ENCODE data around the gene ZNF407. TPM values are rescaled to one million over a fixed set of nuclear protein-coding genes. Genes with fewer than 3 reads are reported as not detected.

ZNF407 gene
- polyA plus RNA-seq, 1 experiment: 2.8 TPM

DNA sequence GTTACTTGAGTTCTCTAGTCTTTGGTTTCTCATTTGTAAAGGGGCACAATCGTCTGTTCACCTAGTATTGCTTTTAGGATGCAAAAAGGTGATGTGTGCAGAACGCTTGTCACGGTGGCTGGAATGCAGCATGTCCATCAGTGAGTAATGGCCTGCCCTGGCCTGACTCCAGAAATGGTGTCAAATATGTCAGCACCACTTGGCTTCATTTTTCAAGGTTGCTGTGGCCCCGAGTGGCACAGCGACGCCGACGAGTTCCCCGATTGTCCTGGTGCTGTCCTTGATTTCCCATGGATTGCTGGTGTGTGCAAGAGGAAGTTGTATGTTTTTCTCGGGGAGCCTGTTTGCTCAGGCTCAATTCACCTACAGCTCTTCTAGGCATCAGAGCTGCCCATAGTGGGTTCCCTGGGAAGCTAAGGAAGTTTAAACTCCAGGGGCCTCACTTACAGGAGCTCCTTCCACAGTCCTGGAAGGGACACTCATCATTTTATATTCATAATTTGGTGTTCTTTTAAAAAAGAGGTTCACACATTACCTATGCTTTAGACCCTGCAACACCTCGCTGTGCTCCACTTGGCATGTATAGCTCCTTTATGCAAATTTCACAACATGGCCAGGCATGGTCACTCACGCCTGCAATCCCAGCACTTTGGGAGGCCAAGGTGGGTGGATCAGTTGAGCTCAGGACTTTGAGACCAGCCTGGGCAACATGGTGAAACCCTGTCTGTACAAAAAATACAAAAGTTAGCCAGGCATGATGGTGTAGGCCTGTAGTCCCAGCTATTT is 25.6 kb upstream of the ZNF407 start:
- ChIA-PET CTCF (interaction anchor here (2.3 kb wide), 1 partner anchor 20 kb away, joined by 9 read pairs; no protein-coding TSS in a partner anchor), POLR2A (no interaction called here)
- TF ChIP-seq, protein P1, sequence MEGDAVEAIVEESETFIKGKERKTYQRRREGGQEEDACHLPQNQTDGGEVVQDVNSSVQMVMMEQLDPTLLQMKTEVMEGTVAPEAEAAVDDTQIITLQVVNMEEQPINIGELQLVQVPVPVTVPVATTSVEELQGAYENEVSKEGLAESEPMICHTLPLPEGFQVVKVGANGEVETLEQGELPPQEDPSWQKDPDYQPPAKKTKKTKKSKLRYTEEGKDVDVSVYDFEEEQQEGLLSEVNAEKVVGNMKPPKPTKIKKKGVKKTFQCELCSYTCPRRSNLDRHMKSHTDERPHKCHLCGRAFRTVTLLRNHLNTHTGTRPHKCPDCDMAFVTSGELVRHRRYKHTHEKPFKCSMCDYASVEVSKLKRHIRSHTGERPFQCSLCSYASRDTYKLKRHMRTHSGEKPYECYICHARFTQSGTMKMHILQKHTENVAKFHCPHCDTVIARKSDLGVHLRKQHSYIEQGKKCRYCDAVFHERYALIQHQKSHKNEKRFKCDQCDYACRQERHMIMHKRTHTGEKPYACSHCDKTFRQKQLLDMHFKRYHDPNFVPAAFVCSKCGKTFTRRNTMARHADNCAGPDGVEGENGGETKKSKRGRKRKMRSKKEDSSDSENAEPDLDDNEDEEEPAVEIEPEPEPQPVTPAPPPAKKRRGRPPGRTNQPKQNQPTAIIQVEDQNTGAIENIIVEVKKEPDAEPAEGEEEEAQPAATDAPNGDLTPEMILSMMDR (IDR thresholded peaks at IDR 0.05; ENCODE audit: insufficient read depth, low read depth, low read length): no peak
- no peak overlapping the region for H3K4me3 ChIP-seq (ENCODE audit: low read depth, low read length)
- no peaks in the 10 kb centered on the region for H3K36me3 ChIP-seq (ENCODE audit: control insufficient read depth, insufficient read depth, low read length)
- DNase-seq (ENCODE audit: low read depth): no peak
- H3K27me3 ChIP-seq (ENCODE audit: control insufficient read depth, insufficient read depth, low read length): peaks cover 9% of the 10 kb centered on the region

DNA sequence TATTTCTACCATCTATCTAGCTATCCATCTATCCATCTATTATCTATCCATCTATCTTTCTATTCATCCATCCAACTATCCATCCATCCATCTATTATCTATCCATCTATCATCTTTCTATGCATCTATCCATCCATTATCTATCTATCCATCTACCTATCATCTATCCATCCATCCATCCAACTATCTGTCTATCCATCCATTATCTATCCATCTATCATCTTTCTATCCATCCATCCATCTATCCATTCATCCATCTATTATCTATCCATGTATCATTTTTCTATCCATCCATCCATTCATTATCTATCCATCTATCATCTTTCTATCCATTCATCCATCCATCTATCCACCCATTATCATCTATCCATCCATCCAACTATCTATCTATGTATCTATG is 24.6 kb upstream of the ZNF407 start:
- Histone ChIP-seq H3K4me3 (ENCODE audit: low read depth, low read length) (no peak overlapping the region), H3K27me3 (ENCODE audit: control insufficient read depth, insufficient read depth, low read length) (peaks cover 9% of the 10 kb centered on the region), H3K36me3 (ENCODE audit: control insufficient read depth, insufficient read depth, low read length) (no peaks in the 10 kb centered on the region)
- TF ChIP-seq, protein P1 (IDR thresholded peaks at IDR 0.05; ENCODE audit: insufficient read depth, low read depth, low read length): no peak
- DNase-seq (ENCODE audit: low read depth): no peak
- POLR2A ChIA-PET: no interaction called here
- CTCF ChIA-PET: no interaction called here

DNA sequence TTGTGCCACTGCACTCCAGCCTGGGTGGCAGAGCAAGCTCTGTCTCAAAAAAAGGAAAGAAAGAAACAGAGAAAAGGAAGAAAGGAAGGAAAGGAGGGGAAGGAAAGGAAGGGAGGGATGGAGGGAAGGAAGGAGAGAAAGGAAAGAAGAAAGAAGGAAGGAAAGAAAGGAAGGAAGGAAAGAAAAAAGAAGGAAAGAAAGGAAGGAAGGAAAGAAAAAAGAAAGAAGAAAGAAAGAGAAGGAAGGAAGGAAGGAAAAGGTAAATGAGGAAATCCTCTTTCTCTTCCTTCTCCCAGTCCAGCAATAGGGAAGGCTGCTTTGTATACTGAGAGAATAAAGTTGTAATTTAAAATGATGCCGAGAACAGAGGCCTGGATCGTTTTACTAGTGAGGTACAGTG is 22.8 kb upstream of the ZNF407 start:
- no peak for DNase-seq (ENCODE audit: low read depth)
- TF ChIP-seq, protein P1 (IDR thresholded peaks at IDR 0.05; ENCODE audit: insufficient read depth, low read depth, low read length): no peak
- ChIA-PET CTCF (interaction anchor here (0.8 kb wide), 1 partner anchor 23 kb away, joined by 3 read pairs; no protein-coding TSS in a partner anchor), POLR2A (no interaction called here)
- H3K4me3 ChIP-seq (ENCODE audit: low read depth, low read length): no peak overlapping the region
- peaks cover 9% of the 10 kb centered on the region for H3K27me3 ChIP-seq (ENCODE audit: control insufficient read depth, insufficient read depth, low read length)
- no peaks in the 10 kb centered on the region for H3K36me3 ChIP-seq (ENCODE audit: control insufficient read depth, insufficient read depth, low read length)

DNA sequence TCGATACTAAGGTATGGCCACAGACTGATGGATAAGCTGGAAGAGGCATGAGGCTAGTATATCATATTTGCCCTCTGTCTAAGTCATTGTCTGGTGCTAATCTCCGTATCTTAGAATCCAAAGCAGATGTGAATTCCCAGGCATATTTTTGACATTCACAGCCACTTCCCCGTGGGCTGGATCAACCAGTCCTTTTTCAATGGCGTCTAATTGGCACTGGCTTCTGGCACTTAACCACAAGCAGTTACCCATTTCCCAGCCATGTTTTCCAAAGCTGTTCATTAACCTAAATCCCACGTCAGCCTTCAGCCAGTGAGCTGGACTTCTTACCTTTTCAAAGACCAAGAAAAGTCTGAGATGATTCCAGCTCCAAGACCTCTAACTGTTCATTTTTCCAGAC is 20.7 kb upstream of the ZNF407 start:
- no peak for DNase-seq (ENCODE audit: low read depth)
- POLR2A ChIA-PET: no interaction called here
- no peaks in the 10 kb centered on the region for H3K36me3 ChIP-seq (ENCODE audit: control insufficient read depth, insufficient read depth, low read length)
- CTCF ChIA-PET: interaction anchor here (0.9 kb wide), 1 partner anchor 25 kb away, joined by 5 read pairs; no protein-coding TSS in a partner anchor
- TF ChIP-seq, protein P1 (IDR thresholded peaks at IDR 0.05; ENCODE audit: insufficient read depth, low read depth, low read length): no peak
- H3K27me3 ChIP-seq (ENCODE audit: control insufficient read depth, insufficient read depth, low read length): peaks cover 11% of the 10 kb centered on the region
- no peak overlapping the region for H3K4me3 ChIP-seq (ENCODE audit: low read depth, low read length)

DNA sequence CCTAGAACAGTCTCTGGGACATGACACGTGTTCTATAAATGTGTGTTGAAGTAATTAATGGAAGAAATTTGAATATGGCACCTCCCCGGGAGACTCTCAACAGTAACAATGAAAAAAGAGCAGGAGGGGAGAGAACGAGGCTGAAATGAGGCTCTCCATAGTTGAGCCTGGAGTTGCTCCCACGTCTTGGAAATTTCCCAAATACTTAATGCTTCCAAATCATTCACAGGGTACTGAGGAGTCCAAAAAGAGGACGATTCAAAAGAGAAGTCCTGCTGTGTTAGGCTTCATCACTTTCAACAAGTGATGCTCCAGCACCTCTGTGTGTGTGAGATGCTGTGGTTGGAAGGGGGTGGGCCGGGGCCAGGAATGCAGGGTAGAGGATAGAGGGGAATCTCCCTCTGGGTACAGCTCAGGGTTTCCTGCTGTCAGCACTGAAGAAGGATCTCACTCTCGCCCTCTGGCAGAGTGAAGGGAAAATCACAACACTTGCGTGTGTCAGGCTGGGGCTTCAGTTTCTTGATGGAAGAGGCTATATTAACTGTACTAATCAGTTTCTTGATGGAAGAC is 18.1 kb upstream of the ZNF407 start:
- Histone ChIP-seq H3K4me3 (ENCODE audit: low read depth, low read length) (no peak overlapping the region), H3K27me3 (ENCODE audit: control insufficient read depth, insufficient read depth, low read length) (peaks cover 6% of the 10 kb centered on the region; the same call in 1 of the 2 replicates), H3K36me3 (ENCODE audit: control insufficient read depth, insufficient read depth, low read length) (no peaks in the 10 kb centered on the region)
- TF ChIP-seq, protein P1 (IDR thresholded peaks at IDR 0.05; ENCODE audit: insufficient read depth, low read depth, low read length): no peak
- ChIA-PET CTCF (no interaction called here), POLR2A (no interaction called here)
- no peak for DNase-seq (ENCODE audit: low read depth)
